Stomach (tissue), 4 donors: Measurements from ENCODE around the gene PGD.

ENCODE experiments used
- EP300 ChIP-seq: sonication (generic); formaldehyde crosslinking; IDR thresholded peaks from one replicate; pipeline ENCODE4 v1.6.1; 2017; ENCODE audit warnings: antibody characterized with exemption
- POLR2AphosphoS5 ChIP-seq, 3 donors: sonication (generic); formaldehyde crosslinking; IDR thresholded peaks; one replicate each; pipeline ENCODE4 v1.6.1; 2016; ENCODE audit warnings: antibody characterized with exemption in 3 of 3
- TF ChIP-seq, protein P1 (sequence below), 7 experiments: fragments of 450-650 bp in 4 of 7; fragments of 200-600 bp in 3 of 7; sonication (generic) in 3 of 7; IDR thresholded peaks; one replicate each; pipeline ENCODE4 v1.5.1; 2016 to 2019; ENCODE audit warnings: antibody characterized with exemption in 7 of 7, control low read depth in 2 of 7, mild to moderate bottlenecking in 1 of 7

DNA sequence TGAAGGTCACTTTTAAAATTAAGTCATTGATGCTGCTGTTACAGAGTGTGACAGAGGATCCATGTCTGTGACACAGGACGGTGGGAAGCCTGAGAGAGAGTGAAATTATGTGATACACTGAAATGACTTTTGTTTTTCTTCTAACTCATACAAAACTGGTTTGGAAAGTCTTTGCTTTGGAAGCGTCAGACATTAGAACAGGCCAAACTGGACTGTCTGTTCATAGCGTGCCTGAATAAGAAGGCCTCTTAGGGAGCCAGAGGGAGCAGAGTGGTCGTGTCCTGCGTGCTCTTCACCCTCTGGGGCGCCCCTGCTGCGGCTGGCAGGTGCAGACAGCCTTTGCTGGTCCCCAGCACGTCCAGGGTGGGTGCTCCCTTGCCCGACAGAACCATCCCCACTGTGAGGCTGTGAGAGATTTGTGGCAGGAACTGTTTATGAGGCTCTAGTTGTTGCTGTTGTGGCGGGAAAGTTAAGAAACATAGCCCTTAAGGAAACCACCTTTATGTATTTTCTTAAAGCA lies 19.7 kb upstream of the PGD start:
- TF ChIP-seq, protein P1, sequence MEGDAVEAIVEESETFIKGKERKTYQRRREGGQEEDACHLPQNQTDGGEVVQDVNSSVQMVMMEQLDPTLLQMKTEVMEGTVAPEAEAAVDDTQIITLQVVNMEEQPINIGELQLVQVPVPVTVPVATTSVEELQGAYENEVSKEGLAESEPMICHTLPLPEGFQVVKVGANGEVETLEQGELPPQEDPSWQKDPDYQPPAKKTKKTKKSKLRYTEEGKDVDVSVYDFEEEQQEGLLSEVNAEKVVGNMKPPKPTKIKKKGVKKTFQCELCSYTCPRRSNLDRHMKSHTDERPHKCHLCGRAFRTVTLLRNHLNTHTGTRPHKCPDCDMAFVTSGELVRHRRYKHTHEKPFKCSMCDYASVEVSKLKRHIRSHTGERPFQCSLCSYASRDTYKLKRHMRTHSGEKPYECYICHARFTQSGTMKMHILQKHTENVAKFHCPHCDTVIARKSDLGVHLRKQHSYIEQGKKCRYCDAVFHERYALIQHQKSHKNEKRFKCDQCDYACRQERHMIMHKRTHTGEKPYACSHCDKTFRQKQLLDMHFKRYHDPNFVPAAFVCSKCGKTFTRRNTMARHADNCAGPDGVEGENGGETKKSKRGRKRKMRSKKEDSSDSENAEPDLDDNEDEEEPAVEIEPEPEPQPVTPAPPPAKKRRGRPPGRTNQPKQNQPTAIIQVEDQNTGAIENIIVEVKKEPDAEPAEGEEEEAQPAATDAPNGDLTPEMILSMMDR (IDR thresholded peaks at IDR 0.05) = no peak
- TF ChIP-seq EP300 (no peak), POLR2AphosphoS5 (IDR thresholded peaks at IDR 0.05) (no peak)
